ENCODE data around the gene DESI2.

- TF ChIP-seq CTCF (conservative IDR thresholded peaks at IDR 0.05; ENCODE audit: low read length) (no peak), EZH2phosphoT487 (IDR thresholded peaks at IDR 0.05; ENCODE audit: borderline replicate concordance, low read depth, low read length) (no peak)
Measured at GRCh38 chr1:244628789-244629188, 24.1 kb upstream of the DESI2 start.
